HepG2 (cell line): ENCODE measurements around the gene NOXO1. TPM values are rescaled to one million over a fixed set of nuclear protein-coding genes. Genes with fewer than 3 reads are reported as not detected.
A peak's percentile ranks its signal among the peaks of the same experiment; 100 is the strongest.

Experiments used
- CCAR2 ChIP-seq: fragments of 200-400 bp; formaldehyde crosslinking; optimal IDR thresholded peaks from 2 replicates; pipeline ENCODE3; 2018; ENCODE audit warnings: low read depth, mild to moderate bottlenecking, low read length, moderate library complexity
- ELF3 ChIP-seq: IDR thresholded peaks from 2 replicates; pipeline ENCODE4 v1.6.1; 2016; ENCODE audit warnings: missing genetic modification reagents, missing compliant biosample characterization
- FLYWCH1 ChIP-seq: sonication (generic); formaldehyde crosslinking; IDR thresholded peaks from 2 replicates; pipeline ENCODE4 v1.8.1; 2023; ENCODE audit warnings: mild to moderate bottlenecking, missing genetic modification reagents
- FOXA1 ChIP-seq, 2 experiments: fragments of 450-650 bp in 1 of 2; sonication (generic) in 1 of 2; formaldehyde crosslinking in 1 of 2; IDR thresholded peaks; 2 replicates each; pipeline versions ENCODE4 v1.4.0 to v1.6.1; 2016 to 2020; ENCODE audit warnings: missing genetic modification reagents in 1 of 2
- MEF2D ChIP-seq: sonication (generic); formaldehyde crosslinking; IDR thresholded peaks from 2 replicates; pipeline ENCODE4 v1.5.1; 2020; ENCODE audit warnings: mild to moderate bottlenecking, missing genetic modification reagents
- MIER3 ChIP-seq: IDR thresholded peaks from 2 replicates; pipeline ENCODE4 v1.6.1; 2016; ENCODE audit warnings: missing compliant biosample characterization, borderline replicate concordance
- NFATC3 ChIP-seq: sonication (generic); formaldehyde crosslinking; IDR thresholded peaks from 2 replicates; pipeline ENCODE4 v1.5.1; 2020; ENCODE audit warnings: mild to moderate bottlenecking, missing genetic modification reagents
- RBAK ChIP-seq: sonication (generic); formaldehyde crosslinking; IDR thresholded peaks from 2 replicates; pipeline ENCODE4 v1.5.1; 2020; ENCODE audit warnings: mild to moderate bottlenecking, missing genetic modification reagents
- SETDB1 ChIP-seq: sonication (generic); formaldehyde crosslinking; IDR thresholded peaks from 2 replicates; pipeline ENCODE4 v1.5.1; 2020; ENCODE audit warnings: missing genetic modification reagents, mild to moderate bottlenecking, borderline replicate concordance
- TBP ChIP-seq: sonication (generic); formaldehyde crosslinking; IDR thresholded peaks from 2 replicates; pipeline ENCODE4 v1.5.0; 2020; ENCODE audit warnings: missing genetic modification reagents
- ZNF569 ChIP-seq: sonication (generic); formaldehyde crosslinking; IDR thresholded peaks from 2 replicates; pipeline ENCODE4 v1.5.0; 2020; ENCODE audit warnings: mild to moderate bottlenecking, missing genetic modification reagents, moderate library complexity, borderline replicate concordance
- ZNF577 ChIP-seq: sonication (generic); formaldehyde crosslinking; IDR thresholded peaks from 2 replicates; pipeline ENCODE4 v1.4.0; 2020; ENCODE audit warnings: mild to moderate bottlenecking, low read depth, missing genetic modification reagents, borderline replicate concordance
- ZNF780A ChIP-seq: sonication (generic); formaldehyde crosslinking; IDR thresholded peaks from 2 replicates; pipeline ENCODE4 v1.8.0; 2022; ENCODE audit warnings: mild to moderate bottlenecking, missing genetic modification reagents, moderate library complexity
- polyA plus RNA-seq, 8 experiments: library from polyadenylated mRNA; depleted of rRNA in 3 of 8; stranded (reverse) in 7 of 8; unstranded in 1 of 8; fragments of >200 nt; fragmentation: Illumina TruSeq in 4 of 8; extraction: Trizol in 4 of 8; gene quantifications; 2 replicates each; pipeline versions ENCODE4 v1.2.1 to v1.2.3, GENCODE V29; 2011 to 2016; ENCODE audit warnings: low read depth in 4 of 8, missing spikeins in 1 of 8, mixed read lengths in 1 of 8; ENCODE audit not compliant: insufficient read depth in 1 of 8
- total RNA-seq, 5 experiments: library from RNA; depleted of rRNA; stranded (reverse); fragments of >200 nt; fragmentation: Illumina TruSeq; extraction: Trizol; gene quantifications; 2 replicates each; pipeline ENCODE4 v1.2.3, GENCODE V29; 2016; ENCODE audit warnings: low read depth in 1 of 5
- TF ChIP-seq, protein P1 (sequence below): sonication (generic); formaldehyde crosslinking; conservative IDR thresholded peaks from 2 replicates; pipeline ENCODE4 v1.8.0; 2022; ENCODE audit warnings: low read depth, missing genetic modification reagents
- TF ChIP-seq, protein P2 (sequence below): sonication (generic); formaldehyde crosslinking; IDR thresholded peaks from 2 replicates; pipeline ENCODE4 v1.4.0; 2020; ENCODE audit warnings: low read depth, mild to moderate bottlenecking, missing genetic modification reagents
- TF ChIP-seq, protein P3 (sequence below): sonication (generic); formaldehyde crosslinking; IDR thresholded peaks from 2 replicates; pipeline ENCODE4 v1.4.0; 2020; ENCODE audit warnings: missing genetic modification reagents, borderline replicate concordance
- TF ChIP-seq, protein P4 (sequence below): sonication (generic); formaldehyde crosslinking; IDR thresholded peaks from 2 replicates; pipeline ENCODE4 v1.8.0; 2022; ENCODE audit warnings: mild to moderate bottlenecking, missing genetic modification reagents
- TF ChIP-seq, protein P5 (sequence below): sonication (generic); formaldehyde crosslinking; conservative IDR thresholded peaks from 2 replicates; pipeline ENCODE4 v1.4.0; 2020; ENCODE audit warnings: missing genetic modification reagents

The NOXO1 gene
- total and polyA plus RNA-seq, 2 of the 13 experiments (the other 11 are each of a cell fraction or from before 2014, with no cell fraction given), result 0.69 to 1.4 TPM

DNA sequence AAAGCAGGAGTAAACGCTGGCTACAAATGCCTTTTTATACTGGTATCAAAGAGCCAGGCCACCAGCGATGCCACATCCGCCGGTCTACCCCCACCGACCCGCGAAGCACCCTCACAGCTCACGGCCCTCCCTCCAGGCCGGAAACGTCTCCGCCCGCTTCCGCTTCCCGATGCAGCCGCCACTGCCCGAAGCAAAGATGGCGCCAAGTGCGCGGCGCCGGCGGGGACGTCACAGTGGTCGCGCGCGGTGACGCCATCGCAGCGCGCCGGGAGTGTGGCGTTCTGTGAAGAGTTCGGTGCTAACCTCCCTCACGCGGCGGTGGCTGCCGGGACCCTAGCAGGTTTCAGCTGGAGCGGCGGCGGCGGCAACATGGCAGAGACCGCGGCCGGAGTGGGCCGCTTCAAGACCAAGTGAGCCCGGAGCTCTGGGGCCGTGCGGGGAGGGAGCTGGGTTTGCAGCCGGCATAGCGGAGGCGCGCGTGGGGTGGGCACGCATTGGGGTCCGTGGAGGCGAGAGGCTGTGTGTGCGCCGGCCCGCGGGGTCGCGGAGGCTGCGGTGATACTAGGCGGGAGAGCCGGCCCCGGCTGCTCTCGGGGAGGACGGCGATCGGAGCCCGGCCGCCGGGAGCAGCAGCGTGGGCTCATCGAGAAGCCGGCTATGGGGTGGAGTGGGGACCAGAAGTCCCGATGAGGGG, 9.3 kb downstream of the NOXO1 start, which contains the start of gene TBL3 (continued):
- peak; percentile 86 for TF ChIP-seq ELF3 (CRISPR knock-in tag)
- no peak for TF ChIP-seq CCAR2
- TF ChIP-seq, protein P1, sequence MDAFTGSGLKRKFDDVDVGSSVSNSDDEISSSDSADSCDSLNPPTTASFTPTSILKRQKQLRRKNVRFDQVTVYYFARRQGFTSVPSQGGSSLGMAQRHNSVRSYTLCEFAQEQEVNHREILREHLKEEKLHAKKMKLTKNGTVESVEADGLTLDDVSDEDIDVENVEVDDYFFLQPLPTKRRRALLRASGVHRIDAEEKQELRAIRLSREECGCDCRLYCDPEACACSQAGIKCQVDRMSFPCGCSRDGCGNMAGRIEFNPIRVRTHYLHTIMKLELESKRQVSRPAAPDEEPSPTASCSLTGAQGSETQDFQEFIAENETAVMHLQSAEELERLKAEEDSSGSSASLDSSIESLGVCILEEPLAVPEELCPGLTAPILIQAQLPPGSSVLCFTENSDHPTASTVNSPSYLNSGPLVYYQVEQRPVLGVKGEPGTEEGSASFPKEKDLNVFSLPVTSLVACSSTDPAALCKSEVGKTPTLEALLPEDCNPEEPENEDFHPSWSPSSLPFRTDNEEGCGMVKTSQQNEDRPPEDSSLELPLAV (CRISPR knock-in tag), result peak; percentile 62; the same call in 1 of the 2 replicates
- TF ChIP-seq FLYWCH1, result no peak
- TF ChIP-seq SETDB1, result no peak
- TF ChIP-seq ZNF569, result 0 out of 2 replicates have a peak, but pooled peaks have one; percentile 76
- TF ChIP-seq, protein P2, sequence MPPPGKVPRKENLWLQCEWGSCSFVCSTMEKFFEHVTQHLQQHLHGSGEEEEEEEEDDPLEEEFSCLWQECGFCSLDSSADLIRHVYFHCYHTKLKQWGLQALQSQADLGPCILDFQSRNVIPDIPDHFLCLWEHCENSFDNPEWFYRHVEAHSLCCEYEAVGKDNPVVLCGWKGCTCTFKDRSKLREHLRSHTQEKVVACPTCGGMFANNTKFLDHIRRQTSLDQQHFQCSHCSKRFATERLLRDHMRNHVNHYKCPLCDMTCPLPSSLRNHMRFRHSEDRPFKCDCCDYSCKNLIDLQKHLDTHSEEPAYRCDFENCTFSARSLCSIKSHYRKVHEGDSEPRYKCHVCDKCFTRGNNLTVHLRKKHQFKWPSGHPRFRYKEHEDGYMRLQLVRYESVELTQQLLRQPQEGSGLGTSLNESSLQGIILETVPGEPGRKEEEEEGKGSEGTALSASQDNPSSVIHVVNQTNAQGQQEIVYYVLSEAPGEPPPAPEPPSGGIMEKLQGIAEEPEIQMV (CRISPR knock-in tag), result peak; percentile 86; the same call in 1 of the 2 replicates
- TF ChIP-seq, protein P3, sequence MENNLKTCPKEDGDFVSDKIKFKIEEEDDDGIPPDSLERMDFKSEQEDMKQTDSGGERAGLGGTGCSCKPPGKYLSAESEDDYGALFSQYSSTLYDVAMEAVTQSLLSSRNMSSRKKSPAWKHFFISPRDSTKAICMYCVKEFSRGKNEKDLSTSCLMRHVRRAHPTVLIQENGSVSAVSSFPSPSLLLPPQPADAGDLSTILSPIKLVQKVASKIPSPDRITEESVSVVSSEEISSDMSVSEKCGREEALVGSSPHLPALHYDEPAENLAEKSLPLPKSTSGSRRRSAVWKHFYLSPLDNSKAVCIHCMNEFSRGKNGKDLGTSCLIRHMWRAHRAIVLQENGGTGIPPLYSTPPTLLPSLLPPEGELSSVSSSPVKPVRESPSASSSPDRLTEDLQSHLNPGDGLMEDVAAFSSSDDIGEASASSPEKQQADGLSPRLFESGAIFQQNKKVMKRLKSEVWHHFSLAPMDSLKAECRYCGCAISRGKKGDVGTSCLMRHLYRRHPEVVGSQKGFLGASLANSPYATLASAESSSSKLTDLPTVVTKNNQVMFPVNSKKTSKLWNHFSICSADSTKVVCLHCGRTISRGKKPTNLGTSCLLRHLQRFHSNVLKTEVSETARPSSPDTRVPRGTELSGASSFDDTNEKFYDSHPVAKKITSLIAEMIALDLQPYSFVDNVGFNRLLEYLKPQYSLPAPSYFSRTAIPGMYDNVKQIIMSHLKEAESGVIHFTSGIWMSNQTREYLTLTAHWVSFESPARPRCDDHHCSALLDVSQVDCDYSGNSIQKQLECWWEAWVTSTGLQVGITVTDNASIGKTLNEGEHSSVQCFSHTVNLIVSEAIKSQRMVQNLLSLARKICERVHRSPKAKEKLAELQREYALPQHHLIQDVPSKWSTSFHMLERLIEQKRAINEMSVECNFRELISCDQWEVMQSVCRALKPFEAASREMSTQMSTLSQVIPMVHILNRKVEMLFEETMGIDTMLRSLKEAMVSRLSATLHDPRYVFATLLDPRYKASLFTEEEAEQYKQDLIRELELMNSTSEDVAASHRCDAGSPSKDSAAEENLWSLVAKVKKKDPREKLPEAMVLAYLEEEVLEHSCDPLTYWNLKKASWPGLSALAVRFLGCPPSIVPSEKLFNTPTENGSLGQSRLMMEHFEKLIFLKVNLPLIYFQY, result peak; percentile 47
- TF ChIP-seq ZNF780A (CRISPR knock-in tag), result no peak; the same call in 1 of the 2 replicates
- TF ChIP-seq NFATC3 (CRISPR knock-in tag), result peak; percentile 82; the same call in 1 of the 2 replicates
- peak; percentile 95; the same call in 1 of the 2 replicates for TF ChIP-seq MIER3
- no peak for TF ChIP-seq FOXA1 (IDR thresholded peaks at IDR 0.05)
- TF ChIP-seq FOXA1 (CRISPR knock-in tag; IDR thresholded peaks at IDR 0.05), result peak; percentile 64; the same call in 1 of the 2 replicates
- no peak for TF ChIP-seq ZNF577 (CRISPR knock-in tag)
- TF ChIP-seq, protein P4, sequence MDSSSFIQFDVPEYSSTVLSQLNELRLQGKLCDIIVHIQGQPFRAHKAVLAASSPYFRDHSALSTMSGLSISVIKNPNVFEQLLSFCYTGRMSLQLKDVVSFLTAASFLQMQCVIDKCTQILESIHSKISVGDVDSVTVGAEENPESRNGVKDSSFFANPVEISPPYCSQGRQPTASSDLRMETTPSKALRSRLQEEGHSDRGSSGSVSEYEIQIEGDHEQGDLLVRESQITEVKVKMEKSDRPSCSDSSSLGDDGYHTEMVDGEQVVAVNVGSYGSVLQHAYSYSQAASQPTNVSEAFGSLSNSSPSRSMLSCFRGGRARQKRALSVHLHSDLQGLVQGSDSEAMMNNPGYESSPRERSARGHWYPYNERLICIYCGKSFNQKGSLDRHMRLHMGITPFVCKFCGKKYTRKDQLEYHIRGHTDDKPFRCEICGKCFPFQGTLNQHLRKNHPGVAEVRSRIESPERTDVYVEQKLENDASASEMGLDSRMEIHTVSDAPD (CRISPR knock-in tag), result no peak
- peak; percentile 91 for TF ChIP-seq MEF2D
- peak; percentile 98 for TF ChIP-seq TBP (CRISPR knock-in tag)
- no peak; the same call in 1 of the 2 replicates for TF ChIP-seq RBAK (CRISPR knock-in tag)
- TF ChIP-seq, protein P5, sequence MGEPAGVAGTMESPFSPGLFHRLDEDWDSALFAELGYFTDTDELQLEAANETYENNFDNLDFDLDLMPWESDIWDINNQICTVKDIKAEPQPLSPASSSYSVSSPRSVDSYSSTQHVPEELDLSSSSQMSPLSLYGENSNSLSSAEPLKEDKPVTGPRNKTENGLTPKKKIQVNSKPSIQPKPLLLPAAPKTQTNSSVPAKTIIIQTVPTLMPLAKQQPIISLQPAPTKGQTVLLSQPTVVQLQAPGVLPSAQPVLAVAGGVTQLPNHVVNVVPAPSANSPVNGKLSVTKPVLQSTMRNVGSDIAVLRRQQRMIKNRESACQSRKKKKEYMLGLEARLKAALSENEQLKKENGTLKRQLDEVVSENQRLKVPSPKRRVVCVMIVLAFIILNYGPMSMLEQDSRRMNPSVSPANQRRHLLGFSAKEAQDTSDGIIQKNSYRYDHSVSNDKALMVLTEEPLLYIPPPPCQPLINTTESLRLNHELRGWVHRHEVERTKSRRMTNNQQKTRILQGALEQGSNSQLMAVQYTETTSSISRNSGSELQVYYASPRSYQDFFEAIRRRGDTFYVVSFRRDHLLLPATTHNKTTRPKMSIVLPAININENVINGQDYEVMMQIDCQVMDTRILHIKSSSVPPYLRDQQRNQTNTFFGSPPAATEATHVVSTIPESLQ (CRISPR knock-in tag), result 0 out of 2 replicates have a peak, but pooled peaks have one; percentile 77
